Measurements from ENCODE around the gene UBXN10.

The UBXN10 gene, protein sequence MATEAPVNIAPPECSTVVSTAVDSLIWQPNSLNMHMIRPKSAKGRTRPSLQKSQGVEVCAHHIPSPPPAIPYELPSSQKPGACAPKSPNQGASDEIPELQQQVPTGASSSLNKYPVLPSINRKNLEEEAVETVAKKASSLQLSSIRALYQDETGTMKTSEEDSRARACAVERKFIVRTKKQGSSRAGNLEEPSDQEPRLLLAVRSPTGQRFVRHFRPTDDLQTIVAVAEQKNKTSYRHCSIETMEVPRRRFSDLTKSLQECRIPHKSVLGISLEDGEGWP

DNA sequence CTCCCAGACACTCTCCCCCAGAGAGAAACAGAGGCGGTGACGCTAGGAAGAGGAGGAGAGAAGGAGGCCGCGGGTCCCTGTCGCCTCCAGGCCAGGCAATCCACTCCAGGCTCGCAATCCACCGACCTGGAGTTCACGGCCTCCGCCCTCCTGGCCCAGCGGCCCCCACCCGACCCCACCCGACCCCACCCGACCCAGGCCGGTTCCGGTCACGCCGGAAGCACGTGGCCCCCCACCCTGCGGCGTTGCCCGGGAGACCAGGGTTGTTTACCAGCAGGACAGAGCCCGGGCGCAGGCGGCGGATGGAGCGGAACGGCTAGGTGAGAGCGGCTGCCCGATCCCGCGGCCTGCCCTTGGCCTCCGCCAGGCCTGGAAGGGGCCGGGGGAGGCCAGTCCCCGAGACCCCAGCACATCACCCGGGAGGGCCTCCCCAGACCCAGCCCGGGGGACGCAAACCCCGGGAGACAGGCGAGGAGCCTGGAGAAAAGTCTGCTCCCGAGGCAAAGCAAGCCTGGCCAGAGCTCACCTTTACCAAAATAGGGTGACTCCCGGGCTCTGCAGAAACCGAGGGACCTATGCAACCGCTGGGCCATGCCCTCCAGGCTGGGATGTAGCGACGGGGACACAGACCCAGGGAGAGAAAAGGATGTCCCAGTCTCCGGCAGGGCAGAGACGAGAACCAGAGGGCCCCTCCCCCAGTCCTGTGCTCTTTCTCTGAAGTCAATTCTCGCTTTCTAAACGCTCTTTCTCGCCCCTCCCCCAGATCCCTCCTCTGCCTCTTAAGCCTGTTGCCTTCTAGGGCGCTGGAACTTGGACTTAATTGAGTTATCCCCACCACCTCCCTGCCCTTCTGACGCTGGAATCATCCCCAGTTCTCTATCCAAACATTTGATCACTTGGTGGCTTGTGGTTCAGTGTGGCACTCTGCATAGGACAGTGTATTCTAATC is at the start of gene UBXN10, which contains the start of gene PLA2G2C:
TSS of gene UBXN10 (plus strand) at position 263 of the 949 bp plus-strand sequence. CDS start 4,466 bp downstream, outside the sequence.
TSS of gene PLA2G2C (minus strand) at position 685 of the 949 bp plus-strand sequence. CDS start 9,155 bp downstream, outside the sequence.
- in situ Hi-C loops (cut with MboI; ENCODE audit: low sequenced_read_pairs) = no loop called here

DNA sequence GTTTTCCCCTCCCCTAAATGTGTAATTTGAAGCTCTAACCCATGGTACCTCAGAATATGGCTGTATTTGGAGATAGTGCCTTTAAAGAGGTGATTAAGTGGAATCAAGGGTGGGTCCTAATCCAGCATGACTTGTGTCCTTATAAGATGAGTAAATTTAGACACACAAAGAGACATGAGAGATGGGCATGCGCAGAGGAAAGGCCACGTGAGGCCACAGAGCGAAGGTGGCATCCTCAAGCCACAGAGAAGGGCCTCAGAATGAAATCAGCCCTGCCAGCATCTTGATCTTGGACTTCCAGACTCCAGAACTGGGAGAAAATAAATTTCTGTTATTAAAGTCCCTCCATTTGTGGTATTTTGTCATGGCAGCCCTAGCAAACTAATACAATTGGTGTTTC is 49.6 kb upstream of the UBXN10 start:
- in situ Hi-C loops (cut with MboI; ENCODE audit: low sequenced_read_pairs) = no loop called here

DNA sequence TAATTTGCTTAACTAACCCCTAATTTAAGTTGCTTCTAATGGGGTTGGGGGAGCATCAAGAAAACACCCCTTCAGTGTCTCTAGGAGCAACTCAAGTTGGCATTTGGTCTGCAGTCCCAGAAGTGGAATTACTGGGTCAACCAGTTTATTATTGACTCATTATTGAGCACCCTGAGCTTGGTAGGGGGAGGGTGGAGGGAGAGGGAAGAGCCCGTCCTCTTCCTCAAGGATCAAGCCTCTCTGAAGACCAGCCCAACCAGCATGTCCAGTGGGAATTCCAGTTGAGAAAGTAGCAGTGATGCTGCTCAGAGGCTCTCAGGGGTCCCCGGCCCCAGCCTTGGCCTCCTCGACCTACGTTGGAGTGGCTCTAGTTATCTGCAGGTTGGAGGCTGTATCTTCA is 48.8 kb upstream of the UBXN10 start:
- in situ Hi-C loops (cut with MboI; ENCODE audit: low sequenced_read_pairs) = no loop called here

DNA sequence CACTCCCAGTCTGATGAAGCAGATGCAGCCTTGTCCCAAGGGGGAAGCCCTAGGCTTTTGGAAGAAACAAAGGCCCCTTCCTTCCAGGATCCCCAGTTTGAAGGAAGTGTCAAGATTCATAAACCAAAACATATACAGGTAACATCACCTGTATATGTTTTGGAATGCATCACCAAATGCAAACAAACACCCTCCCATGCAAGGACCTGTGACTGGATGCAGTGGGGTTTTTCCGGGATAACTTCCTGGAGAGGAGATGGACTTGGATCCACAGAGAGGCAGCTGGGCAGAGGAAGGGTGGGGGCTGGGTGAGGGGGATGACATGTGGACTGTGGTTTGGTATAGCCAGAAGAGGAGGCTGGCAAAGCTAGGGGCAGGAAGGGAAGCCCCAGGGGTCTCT is 48.3 kb upstream of the UBXN10 start:
- in situ Hi-C loops (cut with MboI; ENCODE audit: low sequenced_read_pairs) = no loop called here

DNA sequence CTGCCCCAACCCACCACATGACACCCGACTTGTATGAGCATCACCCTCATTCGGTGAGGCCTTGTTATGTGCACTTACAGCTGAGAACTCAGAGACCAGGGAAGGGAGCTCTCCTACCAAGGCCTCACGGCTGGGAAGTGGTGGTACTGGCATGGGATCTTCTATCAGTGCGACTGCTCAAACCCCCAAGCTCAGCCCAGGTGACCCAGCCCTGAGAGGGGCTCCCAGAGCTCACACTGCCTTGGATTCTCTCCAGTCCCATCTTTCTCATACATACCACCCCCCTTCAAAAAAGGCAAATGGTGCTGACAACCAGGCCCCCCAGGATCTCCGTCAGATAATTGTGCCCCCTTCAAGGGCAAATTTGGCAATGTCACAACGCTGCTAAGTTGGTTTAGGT is 47.5 kb upstream of the UBXN10 start:
- in situ Hi-C loops (cut with MboI; ENCODE audit: low sequenced_read_pairs) = no loop called here

DNA sequence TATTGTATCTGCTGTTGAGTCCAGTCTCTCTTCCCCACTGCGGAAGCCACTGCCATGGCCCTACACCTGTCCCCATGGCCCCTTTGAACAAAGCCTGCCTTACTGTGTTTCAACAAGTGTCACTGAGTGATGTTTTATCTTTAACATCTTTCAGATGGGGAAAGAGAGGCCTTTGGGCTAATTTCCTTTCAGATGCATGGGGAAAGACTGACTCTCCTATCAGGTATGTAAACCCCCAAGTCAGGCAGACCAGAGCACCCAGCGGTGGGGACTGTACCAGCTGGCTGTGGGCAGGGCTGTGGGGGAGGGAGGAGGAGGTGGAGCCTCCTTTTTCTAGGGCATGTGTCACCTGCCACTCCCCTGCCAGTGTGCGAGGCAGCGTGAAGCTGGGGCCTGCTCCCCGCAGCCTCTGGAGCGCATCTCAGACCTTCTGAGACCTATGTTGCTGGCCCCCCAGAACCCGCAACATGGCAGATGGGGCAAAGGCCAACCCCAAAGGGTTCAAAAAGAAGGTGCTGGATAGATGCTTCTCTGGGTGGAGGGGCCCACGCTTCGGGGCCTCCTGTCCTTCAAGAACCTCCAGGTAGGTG is 46.8 kb upstream of the UBXN10 start, which contains the start of gene PLA2G2F:
TSS of gene PLA2G2F (plus strand) at position 363 of the 590 bp plus-strand sequence. CDS start at position 468, 105 bp downstream.
- in situ Hi-C loops (cut with MboI; ENCODE audit: low sequenced_read_pairs) = no loop called here

DNA sequence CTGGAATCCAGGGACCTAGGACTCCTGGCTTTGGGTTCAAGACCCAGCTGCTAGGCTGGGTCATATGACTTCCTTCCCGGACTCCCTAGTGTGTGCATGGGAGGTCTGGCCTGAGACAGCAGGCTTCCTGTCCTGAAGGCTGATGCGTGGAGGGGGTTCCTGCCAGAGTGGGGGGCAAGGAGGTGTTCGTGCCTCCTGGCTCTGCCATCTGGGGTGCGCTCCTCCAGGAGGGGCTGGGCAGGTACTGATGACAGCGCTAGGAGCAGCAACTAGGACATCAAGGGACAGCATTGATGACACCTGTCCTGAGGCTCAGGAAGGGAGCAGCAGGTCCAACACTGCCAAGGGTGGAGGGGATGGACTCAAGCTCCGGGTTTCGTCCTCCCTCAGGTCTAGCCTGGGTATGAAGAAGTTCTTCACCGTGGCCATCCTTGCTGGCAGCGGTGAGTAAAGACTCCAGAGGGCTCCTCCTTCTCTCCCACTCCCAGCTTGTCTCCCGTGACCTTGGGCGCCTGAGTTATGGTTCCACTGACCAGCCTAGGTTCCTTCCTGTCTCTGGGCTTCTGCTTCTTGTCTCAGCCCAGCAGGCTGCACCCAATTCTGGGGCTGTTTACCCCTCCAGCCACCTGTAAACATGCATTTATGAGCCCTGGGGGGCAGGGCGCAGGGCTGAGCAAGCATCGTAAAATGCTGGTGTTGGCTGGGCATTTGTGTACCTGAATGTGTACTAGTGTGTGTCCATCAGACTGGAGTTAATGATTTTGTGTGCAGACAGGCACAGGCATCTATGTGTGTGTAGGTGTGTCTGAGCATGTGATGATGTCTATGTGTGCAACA is 45.9 kb upstream of the UBXN10 start:
- in situ Hi-C loops (cut with MboI; ENCODE audit: low sequenced_read_pairs) = no loop called here

DNA sequence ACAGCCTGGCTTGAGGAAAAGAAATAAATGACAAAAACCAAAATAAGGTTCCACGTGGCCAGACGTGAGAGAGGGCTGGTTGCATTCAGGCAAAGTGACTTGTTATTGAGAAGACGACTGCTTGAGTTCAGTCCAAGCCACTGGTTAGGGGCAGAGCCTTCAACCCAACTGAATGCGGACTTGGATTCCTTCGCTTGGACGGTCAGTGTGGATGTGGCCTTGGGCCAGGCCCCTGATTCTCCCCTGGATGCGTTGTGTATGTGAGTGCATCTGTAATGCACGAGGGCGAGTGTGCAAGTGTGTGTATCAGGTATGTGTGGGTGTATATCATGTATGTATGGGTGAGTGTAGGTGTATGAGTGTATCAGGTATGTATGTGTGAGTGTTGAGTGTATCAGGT is 44.9 kb upstream of the UBXN10 start:
- in situ Hi-C loops (cut with MboI; ENCODE audit: low sequenced_read_pairs) = no loop called here

DNA sequence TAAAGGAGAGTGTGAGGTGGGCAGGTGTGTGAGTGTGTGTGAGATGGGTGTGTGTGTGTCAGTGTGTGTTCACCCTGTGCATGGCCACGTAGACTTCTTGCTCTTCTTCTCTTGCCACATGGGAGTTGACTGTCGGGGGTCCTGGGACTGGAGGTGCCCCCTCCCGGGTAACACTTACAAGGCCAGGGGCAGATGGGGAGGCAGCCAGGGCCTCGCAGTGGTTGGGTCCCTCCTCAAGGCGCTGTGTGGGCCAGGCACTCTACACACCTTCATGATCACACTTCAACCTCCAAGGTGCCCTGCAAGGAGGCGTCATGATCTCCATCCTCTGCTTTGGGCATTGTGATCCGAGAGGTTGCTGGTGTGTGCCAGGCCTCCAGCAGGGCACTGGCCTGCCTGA is 44.4 kb upstream of the UBXN10 start:
- in situ Hi-C loops (cut with MboI; ENCODE audit: low sequenced_read_pairs) = no loop called here

DNA sequence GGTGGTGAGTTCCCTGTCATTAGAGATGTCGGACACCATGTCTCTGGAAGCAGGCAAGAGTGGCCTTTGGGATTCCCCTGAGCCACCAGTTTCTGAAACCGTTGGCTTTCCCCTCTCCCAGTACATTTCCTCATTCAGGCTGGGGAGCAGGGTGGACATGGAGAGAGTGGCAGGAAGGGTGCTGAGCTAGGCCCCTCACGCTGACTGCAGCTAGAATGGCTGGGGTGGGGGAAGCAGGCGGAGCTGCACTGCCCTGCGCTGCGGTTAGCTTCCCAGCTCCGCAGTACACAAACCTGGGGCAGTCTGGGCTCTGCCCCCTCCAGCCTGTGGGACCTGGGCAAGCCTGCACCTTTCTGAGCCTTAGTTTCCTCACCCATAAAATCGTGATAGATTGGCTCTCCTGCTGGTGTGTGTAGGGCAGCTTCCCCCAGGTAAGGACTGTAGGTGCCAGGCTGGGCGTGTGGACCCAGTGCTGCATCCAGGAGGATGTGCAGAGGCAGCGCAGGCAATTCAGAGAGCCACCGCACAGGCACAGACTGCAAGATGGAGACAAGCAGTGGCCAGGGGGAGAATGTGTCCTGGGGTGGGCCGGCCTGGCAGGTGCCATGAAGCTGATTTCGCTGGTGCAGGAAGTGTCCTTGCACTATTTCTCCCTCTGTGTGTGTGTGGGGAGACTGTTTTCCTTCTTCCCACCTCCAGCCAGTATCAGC is 43.7 kb upstream of the UBXN10 start:
- in situ Hi-C loops (cut with MboI; ENCODE audit: low sequenced_read_pairs) = no loop called here

DNA sequence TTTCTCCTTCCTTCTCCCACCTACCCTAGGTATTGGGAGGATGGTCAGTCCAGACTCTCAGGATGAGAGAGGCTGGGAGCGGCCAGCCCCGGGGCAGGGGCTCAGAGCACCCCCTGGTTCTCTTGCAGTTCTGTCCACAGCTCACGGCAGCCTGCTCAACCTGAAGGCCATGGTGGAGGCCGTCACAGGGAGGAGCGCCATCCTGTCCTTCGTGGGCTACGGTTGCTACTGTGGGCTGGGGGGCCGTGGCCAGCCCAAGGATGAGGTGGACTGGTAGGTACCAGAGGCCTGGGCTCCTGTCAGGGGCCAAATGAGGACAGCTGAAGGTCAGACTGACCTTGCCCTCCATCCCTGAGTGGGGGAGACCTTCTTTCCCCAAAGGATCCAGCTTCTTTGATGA is 42.6 kb upstream of the UBXN10 start:
- in situ Hi-C loops (cut with MboI; ENCODE audit: low sequenced_read_pairs) = no loop called here

DNA sequence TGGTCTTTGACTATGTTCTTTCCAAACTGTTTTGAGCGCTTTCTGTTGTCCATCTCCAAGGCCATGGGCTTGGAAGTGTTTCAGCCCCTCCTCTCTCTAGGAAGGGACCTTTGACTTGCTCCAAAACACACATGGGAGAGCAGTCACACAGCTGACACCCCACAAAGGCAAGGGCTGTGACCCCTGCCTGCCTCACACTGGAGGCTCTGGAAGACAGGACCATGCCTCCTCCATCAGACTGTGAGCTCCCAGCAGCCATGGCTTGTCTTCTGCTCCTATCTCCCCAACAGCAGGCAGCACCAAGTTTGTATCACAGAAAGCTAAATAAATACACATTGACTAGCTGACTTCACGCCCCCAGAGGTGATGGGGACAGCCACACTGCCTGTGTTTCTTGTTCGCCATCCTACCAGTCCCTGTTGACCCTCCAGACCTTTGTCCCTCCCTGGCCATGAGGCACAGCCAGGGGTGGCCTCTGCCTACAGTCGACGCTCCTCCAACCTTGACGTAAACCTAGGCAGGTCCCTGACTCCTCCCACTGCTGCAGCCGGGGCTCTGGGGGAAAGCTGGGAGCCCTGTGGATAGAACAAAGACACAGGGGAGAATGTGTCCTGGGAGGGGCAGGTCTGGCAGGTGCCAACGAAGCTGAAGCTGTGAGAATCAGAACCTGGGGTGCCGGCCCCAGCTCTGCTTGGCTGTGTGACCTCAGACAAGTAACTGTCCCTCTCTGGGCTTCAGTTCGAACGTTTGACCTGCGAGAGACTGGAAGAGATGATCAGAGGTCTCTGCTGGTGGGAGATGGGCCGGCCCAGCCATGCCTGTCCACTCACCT is 41.9 kb upstream of the UBXN10 start:
- in situ Hi-C loops (cut with MboI; ENCODE audit: low sequenced_read_pairs) = no loop called here

DNA sequence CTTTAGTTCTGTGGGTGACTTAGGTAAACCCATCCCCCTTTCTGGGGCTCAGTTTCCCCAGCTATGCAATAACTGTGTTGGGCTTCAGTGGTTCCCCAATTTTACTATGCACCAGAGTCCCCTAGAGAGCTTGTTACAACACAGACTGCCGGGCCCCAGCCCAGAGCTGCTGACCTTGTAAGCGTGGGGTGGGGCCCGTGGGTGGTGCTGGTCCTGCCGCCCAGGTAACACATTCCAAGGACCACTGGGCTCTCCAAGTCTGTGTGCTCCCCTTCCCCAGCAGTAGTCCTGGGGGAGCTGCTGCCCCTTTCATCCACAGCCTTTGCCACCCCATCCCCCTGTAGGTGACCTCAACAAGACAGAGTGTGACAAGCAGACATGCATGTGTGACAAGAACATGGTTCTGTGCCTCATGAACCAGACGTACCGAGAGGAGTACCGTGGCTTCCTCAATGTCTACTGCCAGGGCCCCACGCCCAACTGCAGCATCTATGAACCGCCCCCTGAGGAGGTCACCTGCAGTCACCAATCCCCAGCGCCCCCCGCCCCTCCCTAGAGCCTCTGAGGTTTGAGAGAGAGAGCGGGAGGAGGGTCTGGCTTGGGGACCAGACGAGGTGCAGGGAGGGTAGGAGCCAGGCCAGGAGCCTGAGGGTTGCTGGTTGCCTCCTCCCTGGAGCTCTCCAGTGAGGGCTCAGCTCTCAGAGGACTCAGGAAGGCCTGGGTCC is 37.9 kb upstream of the UBXN10 start:
- in situ Hi-C loops (cut with MboI; ENCODE audit: low sequenced_read_pairs) = no loop called here

DNA sequence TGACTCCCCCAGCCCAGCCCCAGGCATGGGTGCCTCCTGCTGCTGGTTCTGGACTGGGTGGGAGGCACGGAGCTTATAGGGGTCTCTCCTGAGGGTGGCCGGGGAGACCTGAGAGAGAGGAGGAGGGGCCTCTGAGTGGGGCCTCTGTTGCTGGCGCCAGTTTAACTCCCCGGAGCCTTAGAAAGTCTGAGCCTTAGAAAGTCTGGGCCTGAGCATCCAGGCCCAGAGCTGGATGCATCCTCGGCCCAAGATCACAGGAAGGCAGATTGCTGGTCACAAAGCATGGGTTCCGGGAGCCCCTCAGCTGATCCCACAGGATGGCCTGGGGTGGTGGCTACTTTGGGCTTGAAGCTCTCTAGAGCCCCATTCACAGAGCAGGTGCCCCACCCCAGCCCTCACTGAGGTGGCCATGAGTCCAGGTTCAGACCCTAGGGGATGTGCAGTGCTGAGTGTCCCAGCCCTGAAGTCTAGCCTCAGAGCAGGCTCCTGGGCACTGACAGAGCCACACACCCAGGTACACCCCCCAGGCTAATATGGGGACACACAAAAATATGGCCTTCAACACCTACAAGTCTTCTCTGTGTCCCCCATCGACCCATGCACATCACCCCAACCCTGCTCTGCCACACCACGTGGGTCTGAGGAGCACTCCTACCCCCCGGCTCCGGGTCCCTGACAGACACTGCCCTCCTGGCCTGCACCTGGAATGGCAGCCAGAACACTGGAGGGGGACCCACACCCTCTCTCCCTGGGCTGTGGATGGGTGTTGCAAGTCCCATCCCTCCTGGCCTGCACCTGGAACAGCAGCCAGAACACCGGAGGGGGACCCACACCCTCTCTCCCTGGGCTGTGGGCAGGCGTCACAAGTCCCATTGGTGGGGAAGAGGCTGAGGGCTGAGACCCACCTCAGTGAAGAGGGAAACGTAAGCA is 37.1 kb upstream of the UBXN10 start:
- in situ Hi-C loops (cut with MboI; ENCODE audit: low sequenced_read_pairs) = no loop called here

DNA sequence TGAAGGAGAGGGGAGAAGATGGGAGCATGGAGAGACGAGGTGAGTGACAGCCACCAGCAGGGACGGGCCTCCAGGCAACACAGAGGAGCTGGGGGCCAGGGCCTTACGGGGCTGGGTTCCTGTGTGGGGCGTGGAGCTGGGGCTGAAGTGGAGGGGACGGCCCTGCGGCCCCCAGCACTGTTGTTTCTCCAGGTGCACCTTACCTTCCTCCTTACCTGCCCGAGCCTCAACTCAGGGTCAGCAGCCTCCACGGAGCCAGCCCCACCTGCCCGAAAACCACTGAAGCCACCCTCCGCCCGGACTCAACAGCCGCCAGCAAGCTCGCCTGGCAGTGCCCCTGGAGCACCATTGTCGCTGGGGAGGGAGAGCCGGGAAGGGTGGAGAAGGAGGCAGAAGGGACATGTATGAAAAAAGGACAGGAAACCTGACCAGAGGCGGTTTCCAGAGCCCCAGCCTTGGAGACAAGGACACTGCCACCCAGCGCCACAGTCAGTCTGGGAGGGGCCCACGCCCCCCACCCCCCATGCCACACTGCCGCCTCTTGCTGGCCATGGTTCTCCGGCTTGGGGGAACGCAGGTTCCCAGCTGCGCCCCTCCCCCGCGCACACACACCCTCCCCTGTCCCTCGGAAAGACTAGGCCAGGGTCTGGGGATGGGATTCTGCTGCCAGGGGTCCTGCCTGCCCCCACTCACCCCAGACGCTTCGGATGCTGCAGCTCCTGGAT is 36.1 kb upstream of the UBXN10 start:
- in situ Hi-C loops (cut with MboI; ENCODE audit: low sequenced_read_pairs) = no loop called here

DNA sequence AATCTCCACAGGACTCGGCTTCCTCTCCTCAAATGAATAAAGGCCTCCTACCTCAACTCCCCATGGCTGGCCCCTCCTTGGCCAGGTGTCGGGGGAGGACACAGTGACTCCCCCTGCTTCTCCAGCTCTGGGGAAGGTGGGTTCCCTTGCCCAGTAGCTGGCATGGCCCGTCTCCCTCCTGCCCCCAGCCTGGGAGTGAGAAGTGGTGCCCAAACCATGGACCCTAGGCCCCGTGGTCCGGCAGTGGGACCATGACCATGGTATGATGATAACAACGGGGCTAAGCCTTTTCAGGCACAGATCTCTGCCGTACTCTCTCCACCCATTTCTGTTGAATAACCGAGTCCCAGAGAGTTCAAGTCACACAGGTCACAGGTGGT is 35.6 kb upstream of the UBXN10 start:
- in situ Hi-C loops (cut with MboI; ENCODE audit: low sequenced_read_pairs) = no loop called here

DNA sequence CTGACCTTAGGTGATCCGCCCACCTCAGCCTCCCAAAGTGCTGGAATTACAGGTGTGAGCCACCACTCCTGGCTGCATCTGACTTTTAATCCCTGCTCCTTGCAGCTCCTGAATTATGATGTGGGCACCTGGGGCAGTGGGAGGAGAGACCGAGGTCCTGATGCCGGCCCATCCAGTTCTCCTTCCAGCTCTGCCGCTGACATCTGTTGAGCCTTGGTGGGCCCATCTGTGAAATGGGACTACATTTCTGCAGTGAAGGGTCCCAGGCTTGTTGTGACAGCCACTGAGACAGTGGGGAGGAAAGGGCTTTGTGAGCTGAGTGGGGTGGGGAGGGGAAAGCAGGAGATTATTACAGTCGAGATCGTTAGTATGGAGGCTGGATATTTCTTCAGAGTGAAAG is 34.9 kb upstream of the UBXN10 start:
- in situ Hi-C loops (cut with MboI; ENCODE audit: low sequenced_read_pairs) = no loop called here

Measured in HL-60/S4 (cell line).